GM19035 (cell line): ENCODE measurements around the gene CNTF.
A peak's percentile ranks its signal among the peaks of the same experiment; 100 is the strongest.
"Not testable (repeated sequence)": the region's sequence is repeated elsewhere in the genome, so short reads cannot be mapped to it uniquely, and the experiment has no call there.

Experiments
- ATAC-seq: cut with Tn5 transposase; IDR thresholded peaks from one replicate; pipeline ENCODE4 v1.9.1; 2021; ENCODE audit not compliant: unreplicated experiment

CNTF gene

GRCh38 chr11:58622344-58622743 is at the start of gene CNTF:
Gene CNTF, plus strand, starts transcription at chr11:58622665. Its CDS starts 88 bp downstream, at chr11:58622753.
- no peak for ATAC-seq

- not testable (repeated sequence) for ATAC-seq
Observed at GRCh38 chr11:58572906-58573305, 49.6 kb upstream of the CNTF start.

- ATAC-seq: no peak
Observed at GRCh38 chr11:58573451-58574104, 48.9 kb upstream of the CNTF start.

- ATAC-seq: no peak
Observed at GRCh38 chr11:58574881-58575280, 47.6 kb upstream of the CNTF start.

GRCh38 chr11:58575377-58576020 is 47.0 kb upstream of the CNTF start, which contains the start of gene LPXN:
Gene LPXN, minus strand, starts transcription at chr11:58575856. Its CDS starts 84 bp downstream, at chr11:58575772.
- ATAC-seq: no peak

GRCh38 chr11:58576887-58577471 is 45.5 kb upstream of the CNTF start:
- no peak for ATAC-seq

GRCh38 chr11:58577555-58578135 is 44.8 kb upstream of the CNTF start:
- ATAC-seq: peak; percentile 51

- no peak for ATAC-seq
Observed at GRCh38 chr11:58578136-58578634, 44.3 kb upstream of the CNTF start.

GRCh38 chr11:58578635-58579191 is 43.8 kb upstream of the CNTF start, which contains the start of gene ZFP91:
Gene ZFP91, plus strand, starts transcription at chr11:58579063. Its CDS starts 219 bp downstream, at chr11:58579282.
- peak; percentile 31 for ATAC-seq

- peak; percentile 45 for ATAC-seq
Observed at GRCh38 chr11:58579192-58580129, 43.0 kb upstream of the CNTF start.

- no peak for ATAC-seq
Observed at GRCh38 chr11:58580311-58580710, 42.2 kb upstream of the CNTF start.

- ATAC-seq: no peak
Observed at GRCh38 chr11:58582437-58582836, 40.0 kb upstream of the CNTF start.

- ATAC-seq: no peak
Observed at GRCh38 chr11:58586998-58587397, 35.5 kb upstream of the CNTF start.

GRCh38 chr11:58591659-58592058 is 30.8 kb upstream of the CNTF start:
- no peak for ATAC-seq

- no peak for ATAC-seq
Observed at GRCh38 chr11:58592760-58593472, 29.5 kb upstream of the CNTF start.

- no peak for ATAC-seq
Observed at GRCh38 chr11:58594826-58595225, 27.6 kb upstream of the CNTF start.

GRCh38 chr11:58596621-58597020 is 25.8 kb upstream of the CNTF start:
- ATAC-seq: no peak

- ATAC-seq: no peak
Observed at GRCh38 chr11:58597486-58598144, 24.9 kb upstream of the CNTF start.

- ATAC-seq: no peak
Observed at GRCh38 chr11:58600510-58600909, 22.0 kb upstream of the CNTF start.
